ENCODE results near the gene STN1. TPM values are rescaled to one million over a fixed set of nuclear protein-coding genes. Genes with fewer than 3 reads are reported as not detected.

STN1 gene
- polyA plus RNA-seq, 4 donors, result 11.2 to 18.1 (median 14.9) TPM

DNA sequence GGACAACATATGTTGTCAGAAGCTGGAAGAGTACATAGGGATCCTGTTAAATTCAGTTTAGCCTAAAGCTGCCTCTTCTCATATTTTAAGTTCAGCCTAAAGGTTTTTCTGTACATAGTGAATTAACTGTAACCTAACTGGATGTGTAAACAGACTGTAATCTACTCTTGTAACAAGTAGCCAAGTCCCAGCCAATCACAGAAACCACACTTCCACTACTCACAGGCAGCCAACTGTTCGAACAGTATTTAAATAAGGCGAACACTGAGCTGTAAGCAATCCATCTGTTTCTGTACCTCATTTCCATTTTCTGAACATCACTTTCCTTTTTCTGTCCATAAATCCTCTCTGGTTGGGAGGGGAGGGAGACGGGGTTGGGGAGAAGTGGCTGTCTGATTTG, 15.0 kb upstream of the STN1 start:
- 75 to 90% (median 84%) methylated on average over 3 of the region's 3 CpGs for WGBS, 3 donors
- H3K27me3 ChIP-seq (ENCODE audit: control insufficient read depth in 3 of 3, insufficient read depth in 3 of 3, low read length in 3 of 3), result no peaks in the 10 kb centered on the region
- H3K27ac ChIP-seq (ENCODE audit: low read depth in 1 of 3, low read length in 2 of 3), result no peak overlapping the region
- DNase-seq, result no peak
- no peaks in the 10 kb centered on the region for H3K9me3 ChIP-seq (ENCODE audit: control insufficient read depth in 2 of 2, insufficient read depth in 1 of 2, low read depth in 1 of 2, low read length in 1 of 2)
- FAIRE-seq, result no peak
- H3K36me3 ChIP-seq (ENCODE audit: control insufficient read depth in 3 of 3, insufficient read depth in 2 of 3, low read depth in 1 of 3, low read length in 3 of 3), result no peaks in the 10 kb centered on the region
- H3K4me3 ChIP-seq (ENCODE audit: low read depth in 1 of 3, low read length in 3 of 3), result no peak overlapping the region
- H3K4me1 ChIP-seq (ENCODE audit: control insufficient read depth in 3 of 3, insufficient read depth in 2 of 3, low read depth in 1 of 3, low read length in 2 of 3), result peaks cover 0 to 6% (median 0%) of the 10 kb centered on the region in 3 donors

DNA sequence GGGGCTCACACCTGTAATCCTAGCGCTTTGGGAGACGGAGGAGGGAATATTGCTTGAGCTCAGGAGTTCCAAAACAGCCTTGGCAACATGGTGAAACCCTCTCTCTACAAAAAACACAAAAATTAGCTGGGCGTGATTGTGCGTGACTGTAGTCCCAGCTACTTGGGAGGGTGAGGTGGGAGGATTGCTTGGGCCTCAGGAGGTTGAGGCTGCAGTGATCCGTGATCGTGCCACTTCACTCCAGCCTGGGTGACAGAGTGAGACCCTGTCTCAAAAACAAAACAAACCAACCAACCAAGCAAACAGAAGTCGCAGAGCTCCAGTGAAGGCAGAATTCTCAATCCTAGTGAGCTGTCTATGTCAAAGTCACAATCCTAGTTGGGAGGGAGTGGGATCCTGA, 14.3 kb upstream of the STN1 start:
- no peak overlapping the region for H3K4me3 ChIP-seq (ENCODE audit: low read depth in 1 of 3, low read length in 3 of 3)
- WGBS, 3 donors, result 93 to 99% (median 96%) methylated on average over 7 of the region's 7 CpGs
- no peak for FAIRE-seq

DNA sequence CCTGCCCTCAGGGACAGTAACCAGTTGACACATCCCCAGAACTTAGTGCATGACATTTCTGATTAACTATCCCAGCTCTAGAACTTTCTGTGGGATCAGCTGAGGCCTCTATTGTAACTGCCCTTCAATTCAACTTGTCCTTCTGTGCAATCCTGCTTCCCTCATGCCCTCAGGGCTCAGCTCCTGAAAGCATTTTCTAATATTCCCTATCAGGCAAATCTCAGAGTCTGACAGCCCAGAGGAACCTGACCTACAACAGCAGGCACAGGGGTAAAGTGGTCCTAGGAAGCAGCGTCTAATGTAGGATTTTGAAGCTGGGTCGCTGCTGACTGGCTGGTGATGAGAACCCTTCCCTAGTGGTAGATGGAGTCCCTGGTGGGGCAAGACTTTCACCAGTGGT, 13.6 kb upstream of the STN1 start:
- H3K36me3 ChIP-seq (ENCODE audit: control insufficient read depth in 3 of 3, insufficient read depth in 2 of 3, low read depth in 1 of 3, low read length in 3 of 3), result no peaks in the 10 kb centered on the region
- no peaks in the 10 kb centered on the region for H3K9me3 ChIP-seq (ENCODE audit: control insufficient read depth in 2 of 2, insufficient read depth in 1 of 2, low read depth in 1 of 2, low read length in 1 of 2)
- FAIRE-seq (no peak), DNase-seq (no peak)
- no peak overlapping the region for H3K27ac ChIP-seq (ENCODE audit: low read depth in 1 of 3, low read length in 2 of 3)
- WGBS, 3 donors, result 95 to 96% (median 96%) methylated on average over 2 of the region's 2 CpGs
- H3K4me3 ChIP-seq (ENCODE audit: low read depth in 1 of 3, low read length in 3 of 3), result no peak overlapping the region
- H3K27me3 ChIP-seq (ENCODE audit: control insufficient read depth in 3 of 3, insufficient read depth in 3 of 3, low read length in 3 of 3), result no peaks in the 10 kb centered on the region
- H3K4me1 ChIP-seq (ENCODE audit: control insufficient read depth in 3 of 3, insufficient read depth in 2 of 3, low read depth in 1 of 3, low read length in 2 of 3), result peaks cover 0 to 6% (median 0%) of the 10 kb centered on the region in 3 donors

More for the DNA sequence above, 14.3 kb upstream of the STN1 start:
- Histone ChIP-seq H3K9me3 (ENCODE audit: control insufficient read depth in 2 of 2, insufficient read depth in 1 of 2, low read depth in 1 of 2, low read length in 1 of 2) (no peaks in the 10 kb centered on the region), H3K27ac (ENCODE audit: low read depth in 1 of 3, low read length in 2 of 3) (no peak overlapping the region), H3K36me3 (ENCODE audit: control insufficient read depth in 3 of 3, insufficient read depth in 2 of 3, low read depth in 1 of 3, low read length in 3 of 3) (no peaks in the 10 kb centered on the region), H3K27me3 (ENCODE audit: control insufficient read depth in 3 of 3, insufficient read depth in 3 of 3, low read length in 3 of 3) (no peaks in the 10 kb centered on the region), H3K4me1 (ENCODE audit: control insufficient read depth in 3 of 3, insufficient read depth in 2 of 3, low read depth in 1 of 3, low read length in 2 of 3) (peaks cover 0 to 6% (median 0%) of the 10 kb centered on the region in 3 donors)
- no peak for DNase-seq

- Histone ChIP-seq H3K27ac (ENCODE audit: low read depth in 1 of 3, low read length in 2 of 3) (no peak overlapping the region), H3K27me3 (ENCODE audit: control insufficient read depth in 3 of 3, insufficient read depth in 3 of 3, low read length in 3 of 3) (no peaks in the 10 kb centered on the region), H3K4me1 (ENCODE audit: control insufficient read depth in 3 of 3, insufficient read depth in 2 of 3, low read depth in 1 of 3, low read length in 2 of 3) (peaks cover 0 to 12% (median 0%) of the 10 kb centered on the region in 3 donors), H3K9me3 (ENCODE audit: control insufficient read depth in 2 of 2, insufficient read depth in 1 of 2, low read depth in 1 of 2, low read length in 1 of 2) (no peaks in the 10 kb centered on the region), H3K36me3 (ENCODE audit: control insufficient read depth in 3 of 3, insufficient read depth in 2 of 3, low read depth in 1 of 3, low read length in 3 of 3) (no peaks in the 10 kb centered on the region), H3K4me3 (ENCODE audit: low read depth in 1 of 3, low read length in 3 of 3) (no peak overlapping the region)
- WGBS, 3 donors, result 93 to 96% (median 93%) methylated on average over 6 of the region's 6 CpGs
- FAIRE-seq (no peak), DNase-seq (no peak)
Observed at GRCh38 chr10:103930881-103931280, 12.9 kb upstream of the STN1 start.

DNA sequence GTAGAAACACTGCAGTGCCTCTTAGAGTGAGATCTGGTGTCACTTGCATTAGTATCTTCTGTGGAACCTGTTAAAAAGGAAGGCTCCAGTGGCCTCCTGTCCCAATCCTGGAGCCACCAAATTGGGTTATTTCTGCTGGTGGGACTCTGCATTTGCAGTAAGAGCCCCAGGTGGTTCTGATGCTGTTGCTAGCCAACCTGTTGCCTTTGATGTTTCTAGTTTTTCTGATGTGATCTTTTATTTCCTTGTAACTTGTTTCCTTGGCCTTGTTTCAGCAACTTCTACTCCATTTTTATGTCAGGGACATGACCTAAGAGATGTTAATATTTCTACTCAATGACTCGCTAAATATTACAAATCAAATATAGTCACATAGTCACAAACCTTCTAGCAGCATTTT, 12.5 kb upstream of the STN1 start:
- Histone ChIP-seq H3K27ac (ENCODE audit: low read depth in 1 of 3, low read length in 2 of 3) (no peak overlapping the region), H3K4me3 (ENCODE audit: low read depth in 1 of 3, low read length in 3 of 3) (no peak overlapping the region), H3K4me1 (ENCODE audit: control insufficient read depth in 3 of 3, insufficient read depth in 2 of 3, low read depth in 1 of 3, low read length in 2 of 3) (peaks cover 0 to 15% (median 0%) of the 10 kb centered on the region in 3 donors), H3K9me3 (ENCODE audit: control insufficient read depth in 2 of 2, insufficient read depth in 1 of 2, low read depth in 1 of 2, low read length in 1 of 2) (no peaks in the 10 kb centered on the region), H3K36me3 (ENCODE audit: control insufficient read depth in 3 of 3, insufficient read depth in 2 of 3, low read depth in 1 of 3, low read length in 3 of 3) (no peaks in the 10 kb centered on the region), H3K27me3 (ENCODE audit: control insufficient read depth in 3 of 3, insufficient read depth in 3 of 3, low read length in 3 of 3) (no peaks in the 10 kb centered on the region)
- FAIRE-seq (no peak), DNase-seq (no peak)
- 96 to 100% (median 98%) methylated on average over 1 of the region's 1 CpG for WGBS, 3 donors

GRCh38 chr10:103929381-103929921, 11.5 kb upstream of the STN1 start:
- Histone ChIP-seq H3K27me3 (ENCODE audit: control insufficient read depth in 3 of 3, insufficient read depth in 3 of 3, low read length in 3 of 3) (no peaks in the 10 kb centered on the region), H3K27ac (ENCODE audit: low read depth in 1 of 3, low read length in 2 of 3) (no peak overlapping the region), H3K9me3 (ENCODE audit: control insufficient read depth in 2 of 2, insufficient read depth in 1 of 2, low read depth in 1 of 2, low read length in 1 of 2) (no peaks in the 10 kb centered on the region), H3K36me3 (ENCODE audit: control insufficient read depth in 3 of 3, insufficient read depth in 2 of 3, low read depth in 1 of 3, low read length in 3 of 3) (no peaks in the 10 kb centered on the region), H3K4me3 (ENCODE audit: low read depth in 1 of 3, low read length in 3 of 3) (no peak overlapping the region), H3K4me1 (ENCODE audit: control insufficient read depth in 3 of 3, insufficient read depth in 2 of 3, low read depth in 1 of 3, low read length in 2 of 3) (peaks cover 0 to 15% (median 0%) of the 10 kb centered on the region in 3 donors)
- no peak for FAIRE-seq
- WGBS, 3 donors, result 35 to 44% (median 39%) methylated on average over 7 of the region's 7 CpGs
- DNase-seq, result no peak

- 93 to 96% (median 94%) methylated on average over 6 of the region's 6 CpGs for WGBS, 3 donors
- Histone ChIP-seq H3K9me3 (ENCODE audit: control insufficient read depth in 2 of 2, insufficient read depth in 1 of 2, low read depth in 1 of 2, low read length in 1 of 2) (no peaks in the 10 kb centered on the region), H3K27me3 (ENCODE audit: control insufficient read depth in 3 of 3, insufficient read depth in 3 of 3, low read length in 3 of 3) (no peaks in the 10 kb centered on the region), H3K27ac (ENCODE audit: low read depth in 1 of 3, low read length in 2 of 3) (no peak overlapping the region), H3K4me3 (ENCODE audit: low read depth in 1 of 3, low read length in 3 of 3) (no peak overlapping the region), H3K4me1 (ENCODE audit: control insufficient read depth in 3 of 3, insufficient read depth in 2 of 3, low read depth in 1 of 3, low read length in 2 of 3) (peaks cover 0 to 15% (median 0%) of the 10 kb centered on the region in 3 donors), H3K36me3 (ENCODE audit: control insufficient read depth in 3 of 3, insufficient read depth in 2 of 3, low read depth in 1 of 3, low read length in 3 of 3) (no peaks in the 10 kb centered on the region)
- DNase-seq, result no peak
- no peak for FAIRE-seq
Observed at GRCh38 chr10:103928784-103929183, 10.8 kb upstream of the STN1 start.

DNA sequence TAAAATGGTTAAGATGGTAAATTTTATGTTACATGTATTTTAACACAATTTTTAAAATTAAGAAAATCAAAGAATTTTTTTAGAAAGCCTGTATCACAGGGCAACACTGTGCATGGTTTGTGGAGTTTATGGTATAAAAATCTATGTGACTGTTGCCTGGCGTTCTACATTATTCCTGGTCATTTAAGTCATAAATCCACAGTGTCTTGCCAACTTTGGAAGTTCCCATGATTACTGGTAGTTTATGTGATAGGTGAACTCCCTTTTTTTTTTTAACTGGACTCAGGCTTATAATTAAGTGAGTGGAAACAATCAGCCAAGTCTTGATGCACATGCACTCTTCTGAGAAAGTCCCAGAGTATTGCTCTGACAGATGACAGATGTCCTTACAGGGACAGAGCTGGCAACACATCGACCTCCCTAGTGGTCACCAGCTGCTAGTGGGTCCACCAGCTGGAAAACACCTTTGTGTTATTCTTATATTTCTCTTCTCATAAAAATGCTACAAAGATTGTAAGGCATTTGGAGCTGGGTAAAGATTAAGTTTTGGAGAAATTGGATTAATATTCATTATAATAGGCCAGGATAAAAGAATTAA, 8.8 kb upstream of the STN1 start:
- Histone ChIP-seq H3K36me3 (ENCODE audit: control insufficient read depth in 3 of 3, insufficient read depth in 2 of 3, low read depth in 1 of 3, low read length in 3 of 3) (no peaks in the 10 kb centered on the region), H3K9me3 (ENCODE audit: control insufficient read depth in 2 of 2, insufficient read depth in 1 of 2, low read depth in 1 of 2, low read length in 1 of 2) (no peaks in the 10 kb centered on the region), H3K27ac (ENCODE audit: low read depth in 1 of 3, low read length in 2 of 3) (no peak overlapping the region), H3K27me3 (ENCODE audit: control insufficient read depth in 3 of 3, insufficient read depth in 3 of 3, low read length in 3 of 3) (no peaks in the 10 kb centered on the region), H3K4me3 (ENCODE audit: low read depth in 1 of 3, low read length in 3 of 3) (no peak overlapping the region), H3K4me1 (ENCODE audit: control insufficient read depth in 3 of 3, insufficient read depth in 2 of 3, low read depth in 1 of 3, low read length in 2 of 3) (peaks cover 0 to 9% (median 0%) of the 10 kb centered on the region in 3 donors)
- no peak for DNase-seq
- 24 to 52% (median 46%) methylated on average over 2 of the region's 2 CpGs for WGBS, 3 donors
- no peak for FAIRE-seq

- 96 to 100% (median 97%) methylated on average over 1 of the region's 1 CpG for WGBS, 3 donors
- H3K27ac ChIP-seq (ENCODE audit: low read depth in 1 of 3, low read length in 2 of 3), result no peak overlapping the region
- no peaks in the 10 kb centered on the region for H3K9me3 ChIP-seq (ENCODE audit: control insufficient read depth in 2 of 2, insufficient read depth in 1 of 2, low read depth in 1 of 2, low read length in 1 of 2)
- peaks cover 0 to 9% (median 0%) of the 10 kb centered on the region in 3 donors for H3K4me1 ChIP-seq (ENCODE audit: control insufficient read depth in 3 of 3, insufficient read depth in 2 of 3, low read depth in 1 of 3, low read length in 2 of 3)
- no peak for DNase-seq
- H3K36me3 ChIP-seq (ENCODE audit: control insufficient read depth in 3 of 3, insufficient read depth in 2 of 3, low read depth in 1 of 3, low read length in 3 of 3), result no peaks in the 10 kb centered on the region
- no peaks in the 10 kb centered on the region for H3K27me3 ChIP-seq (ENCODE audit: control insufficient read depth in 3 of 3, insufficient read depth in 3 of 3, low read length in 3 of 3)
- H3K4me3 ChIP-seq (ENCODE audit: low read depth in 1 of 3, low read length in 3 of 3), result no peak overlapping the region
- no peak for FAIRE-seq
Observed at GRCh38 chr10:103925591-103925990, 7.6 kb upstream of the STN1 start.
